Measurements from ENCODE around the gene SEC24C. TPM values are rescaled to one million over a fixed set of nuclear protein-coding genes. Genes with fewer than 3 reads are reported as not detected.

Gene SEC24C
- total RNA-seq, 2 donors from 2014 or later = 29.1 to 30.3 TPM

DNA sequence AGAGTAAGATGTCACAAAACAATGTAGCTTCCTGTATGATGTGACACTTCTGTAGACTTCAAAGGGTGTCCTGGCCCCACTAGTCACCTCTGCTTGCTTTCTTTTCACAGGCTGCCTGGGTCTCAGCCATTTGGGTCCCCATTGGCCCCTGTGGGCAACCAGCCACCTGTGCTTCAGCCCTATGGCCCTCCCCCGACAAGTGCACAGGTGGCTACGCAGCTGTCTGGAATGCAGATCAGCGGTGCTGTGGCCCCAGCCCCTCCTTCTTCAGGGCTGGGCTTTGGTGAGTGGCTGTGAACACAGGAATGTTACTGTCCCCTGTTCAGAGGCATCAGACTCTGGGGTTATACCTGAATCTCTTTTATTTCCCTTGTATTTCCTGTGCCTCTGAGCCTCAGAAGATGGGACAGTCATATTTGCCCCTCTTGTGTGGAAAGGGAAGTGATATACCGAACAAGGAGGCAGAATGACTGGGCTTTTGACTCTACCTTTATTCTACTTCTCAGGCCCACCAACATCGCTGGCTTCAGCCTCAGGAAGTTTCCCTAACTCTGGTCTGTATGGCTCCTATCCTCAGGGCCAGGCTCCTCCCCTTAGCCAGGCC, 15.4 kb downstream of the SEC24C start:
- DNase-seq (peak in 2 of 4 donors; percentile 17 to 21), ATAC-seq (no peak)
- no peaks in the 10 kb centered on the region for H3K4me1 ChIP-seq
- H3K36me3 ChIP-seq (replicated peaks in 1 of 2; ENCODE audit: insufficient read depth in 1 of 2, low read depth in 2 of 2) = peaks cover 12 to 39% of the 10 kb centered on the region in 2 donors
- peak overlapping the region in 1 of 4 donors; percentile 7 for H3K27ac ChIP-seq
- no peak overlapping the region for H3K4me3 ChIP-seq
- 47 to 66% methylated on average over 3 to 5 of the region's 5 CpGs for WGBS, 2 donors
- no peaks in the 10 kb centered on the region for H3K9me3 ChIP-seq
- no peak for TF ChIP-seq POLR2A (IDR thresholded peaks at IDR 0.05)
- TF ChIP-seq, protein P1, sequence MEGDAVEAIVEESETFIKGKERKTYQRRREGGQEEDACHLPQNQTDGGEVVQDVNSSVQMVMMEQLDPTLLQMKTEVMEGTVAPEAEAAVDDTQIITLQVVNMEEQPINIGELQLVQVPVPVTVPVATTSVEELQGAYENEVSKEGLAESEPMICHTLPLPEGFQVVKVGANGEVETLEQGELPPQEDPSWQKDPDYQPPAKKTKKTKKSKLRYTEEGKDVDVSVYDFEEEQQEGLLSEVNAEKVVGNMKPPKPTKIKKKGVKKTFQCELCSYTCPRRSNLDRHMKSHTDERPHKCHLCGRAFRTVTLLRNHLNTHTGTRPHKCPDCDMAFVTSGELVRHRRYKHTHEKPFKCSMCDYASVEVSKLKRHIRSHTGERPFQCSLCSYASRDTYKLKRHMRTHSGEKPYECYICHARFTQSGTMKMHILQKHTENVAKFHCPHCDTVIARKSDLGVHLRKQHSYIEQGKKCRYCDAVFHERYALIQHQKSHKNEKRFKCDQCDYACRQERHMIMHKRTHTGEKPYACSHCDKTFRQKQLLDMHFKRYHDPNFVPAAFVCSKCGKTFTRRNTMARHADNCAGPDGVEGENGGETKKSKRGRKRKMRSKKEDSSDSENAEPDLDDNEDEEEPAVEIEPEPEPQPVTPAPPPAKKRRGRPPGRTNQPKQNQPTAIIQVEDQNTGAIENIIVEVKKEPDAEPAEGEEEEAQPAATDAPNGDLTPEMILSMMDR (IDR thresholded peaks at IDR 0.05) = no peak
- no peaks in the 10 kb centered on the region for H3K27me3 ChIP-seq
- intact Hi-C loops (cut with DNase I) = no loop called here

- 100% methylated on average over 1 of the region's 1 CpG for WGBS, 2 donors
- no peak overlapping the region for H3K27ac ChIP-seq
- H3K4me3 ChIP-seq = no peak overlapping the region
- intact Hi-C loops (cut with DNase I) = no loop called here
- no peaks in the 10 kb centered on the region for H3K9me3 ChIP-seq
- H3K4me1 ChIP-seq = no peaks in the 10 kb centered on the region
- TF ChIP-seq POLR2A (IDR thresholded peaks at IDR 0.05) = no peak
- TF ChIP-seq, protein P1 (IDR thresholded peaks at IDR 0.05) = no peak
- DNase-seq (no peak), ATAC-seq (no peak)
- peaks cover 19 to 55% of the 10 kb centered on the region in 2 donors for H3K36me3 ChIP-seq (replicated peaks in 1 of 2; ENCODE audit: insufficient read depth in 1 of 2, low read depth in 2 of 2)
- no peaks in the 10 kb centered on the region for H3K27me3 ChIP-seq
Observed at GRCh38 chr10:73761781-73762180, 17.6 kb downstream of the SEC24C start.

DNA sequence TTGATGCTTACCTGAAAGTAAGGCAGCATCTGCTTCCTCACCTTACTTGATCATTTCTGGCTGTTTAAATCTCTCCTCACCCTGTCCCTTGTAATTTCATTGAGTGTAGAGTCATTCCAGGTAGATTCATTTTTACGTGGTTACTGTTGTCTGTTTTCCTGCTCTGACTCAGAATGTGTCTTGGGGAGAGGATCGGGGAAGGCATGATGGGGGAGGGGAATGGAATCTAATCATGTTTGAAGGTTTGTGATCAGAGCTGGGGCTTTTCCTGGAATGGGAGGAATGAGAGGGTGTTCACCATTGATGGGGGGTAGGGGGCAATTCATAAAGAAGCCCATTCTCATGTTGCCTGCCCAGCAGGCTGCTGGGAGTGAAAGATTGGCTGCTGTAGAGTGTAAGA, 18.7 kb downstream of the SEC24C start:
- Histone ChIP-seq H3K4me1 (no peaks in the 10 kb centered on the region), H3K36me3 (replicated peaks in 1 of 2; ENCODE audit: insufficient read depth in 1 of 2, low read depth in 2 of 2) (peaks cover 19 to 61% of the 10 kb centered on the region in 2 donors), H3K9me3 (no peaks in the 10 kb centered on the region), H3K4me3 (no peak overlapping the region), H3K27me3 (no peaks in the 10 kb centered on the region), H3K27ac (no peak overlapping the region)
- intact Hi-C loops (cut with DNase I) = no loop called here
- no peak for DNase-seq
- TF ChIP-seq, protein P1 (IDR thresholded peaks at IDR 0.05) = no peak
- TF ChIP-seq POLR2A (IDR thresholded peaks at IDR 0.05) = no peak
- 73 to 82% methylated on average over 2 of the region's 2 CpGs for WGBS, 2 donors
- no peak for ATAC-seq

GRCh38 chr10:73763343-73763742, 19.2 kb downstream of the SEC24C start:
- ATAC-seq (no peak), DNase-seq (no peak)
- Histone ChIP-seq H3K4me3 (no peak overlapping the region), H3K4me1 (no peaks in the 10 kb centered on the region), H3K9me3 (no peaks in the 10 kb centered on the region), H3K27me3 (no peaks in the 10 kb centered on the region), H3K36me3 (replicated peaks in 1 of 2; ENCODE audit: insufficient read depth in 1 of 2, low read depth in 2 of 2) (peaks cover 19 to 61% of the 10 kb centered on the region in 2 donors), H3K27ac (no peak overlapping the region)
- no peak for TF ChIP-seq POLR2A (IDR thresholded peaks at IDR 0.05)
- TF ChIP-seq, protein P1 (IDR thresholded peaks at IDR 0.05) = no peak
- intact Hi-C loops (cut with DNase I) = no loop called here
- WGBS, 2 donors = 71 to 85% methylated on average over 2 of the region's 2 CpGs

- Histone ChIP-seq H3K36me3 (replicated peaks in 1 of 2; ENCODE audit: insufficient read depth in 1 of 2, low read depth in 2 of 2) (peaks cover 18 to 63% of the 10 kb centered on the region in 2 donors), H3K4me3 (no peak overlapping the region), H3K27me3 (no peaks in the 10 kb centered on the region), H3K9me3 (no peaks in the 10 kb centered on the region), H3K4me1 (no peaks in the 10 kb centered on the region), H3K27ac (no peak overlapping the region)
- DNase-seq = no peak
- intact Hi-C loops (cut with DNase I) = no loop called here
- TF ChIP-seq POLR2A (IDR thresholded peaks at IDR 0.05) = no peak
- TF ChIP-seq, protein P1 (IDR thresholded peaks at IDR 0.05) = no peak
- ATAC-seq = no peak
- 90 to 93% methylated on average over 6 of the region's 6 CpGs for WGBS, 2 donors
Observed at GRCh38 chr10:73765066-73765465, 20.9 kb downstream of the SEC24C start.
